GM18951 (cell line): ENCODE data around the gene SLC35F6.

Experiments used
- POLR2A ChIP-seq: IDR thresholded peaks from 4 replicates; pipeline ENCODE4 v1.6.1; 2011; ENCODE audit warnings: mild to moderate bottlenecking; ENCODE audit not compliant: insufficient read length, insufficient read depth; ENCODE audit errors: extremely low read depth
- in situ Hi-C: fragments of 300-500 bp; cut with MboI; formaldehyde crosslinking; loops from one replicate; pipeline ENCODE4 v1.12.0; 2022; ENCODE audit warnings: low sequenced_read_pairs, mixed read lengths, inconsistent platforms; ENCODE audit not compliant: unreplicated experiment

SLC35F6 gene

GRCh38 chr2:26768759-26769088 lies 4.6 kb downstream of the SLC35F6 start:
- in situ Hi-C loops, result no loop called here
- no peak for TF ChIP-seq POLR2A

GRCh38 chr2:26769089-26769761 lies 5.1 kb downstream of the SLC35F6 start:
- in situ Hi-C loops, result no loop called here
- TF ChIP-seq POLR2A, result no peak

- no peak for TF ChIP-seq POLR2A
- in situ Hi-C loops, result no loop called here
Observed at GRCh38 chr2:26770986-26771586, 7.0 kb downstream of the SLC35F6 start.

- in situ Hi-C loops, result no loop called here
- no peak for TF ChIP-seq POLR2A
Observed at GRCh38 chr2:26772064-26773001, 8.2 kb downstream of the SLC35F6 start.

GRCh38 chr2:26776195-26776800 lies 12.2 kb downstream of the SLC35F6 start:
- in situ Hi-C loops, result no loop called here
- TF ChIP-seq POLR2A, result no peak

- in situ Hi-C loops, result no loop called here
- no peak for TF ChIP-seq POLR2A
Observed at GRCh38 chr2:26778098-26778497, 14.0 kb downstream of the SLC35F6 start.

- in situ Hi-C loops, result no loop called here
- no peak for TF ChIP-seq POLR2A
Observed at GRCh38 chr2:26778507-26778906, 14.4 kb downstream of the SLC35F6 start.

- TF ChIP-seq POLR2A, result no peak
- in situ Hi-C loops, result no loop called here
Observed at GRCh38 chr2:26780203-26780760, 16.2 kb downstream of the SLC35F6 start.

GRCh38 chr2:26782876-26783704 lies 19.0 kb downstream of the SLC35F6 start:
- in situ Hi-C loops, result no loop called here
- TF ChIP-seq POLR2A, result no peak

GRCh38 chr2:26784570-26785234 lies 20.6 kb downstream of the SLC35F6 start:
- TF ChIP-seq POLR2A, result no peak
- in situ Hi-C loops, result no loop called here

- in situ Hi-C loops, result no loop called here
Observed at GRCh38 chr2:26785431-26786206, 21.5 kb downstream of the SLC35F6 start, which contains the start of gene CENPA. Gene CENPA, plus strand, starts transcription at chr2:26786056. Its CDS starts 141 bp downstream, at chr2:26786197.

More at GRCh38 chr2:26785431-26786206, 21.5 kb downstream of the SLC35F6 start, which contains the start of gene CENPA:
- TF ChIP-seq POLR2A, result peak; percentile 83
